Mesodermal cell (in vitro differentiated cells): Measurements from ENCODE around the gene C11orf42.
A peak's percentile ranks its signal among the peaks of the same experiment; 100 is the strongest.
"Not testable (repeated sequence)": the region's sequence is repeated elsewhere in the genome, so short reads cannot be mapped to it uniquely, and the experiment has no call there.

Experiments
- H3K27ac ChIP-seq: 2 replicates; pipeline ENCODE4 v1.7.0; 2013; ENCODE audit warnings: mild to moderate bottlenecking, low read depth, low read length, moderate library complexity; ENCODE audit not compliant: severe bottlenecking
- H3K36me3 ChIP-seq: 2 replicates; pipeline ENCODE4 v1.7.1; 2013; ENCODE audit warnings: mild to moderate bottlenecking, low read length, moderate library complexity; ENCODE audit not compliant: control insufficient read depth, insufficient read depth
- H3K4me1 ChIP-seq: one replicate; pipeline ENCODE4 v1.7.1; 2013; ENCODE audit warnings: mild to moderate bottlenecking, low read length; ENCODE audit not compliant: insufficient read depth, control insufficient read depth, poor library complexity, severe bottlenecking
- H3K4me3 ChIP-seq: 2 replicates; pipeline ENCODE4 v1.7.0; 2013; ENCODE audit warnings: low read length, control low read depth, mild to moderate bottlenecking; ENCODE audit not compliant: insufficient read depth, poor library complexity, severe bottlenecking; ENCODE audit errors: extremely low read depth
- H3K9me3 ChIP-seq: 2 replicates; pipeline ENCODE4 v1.7.1; 2013; ENCODE audit warnings: mild to moderate bottlenecking, low read length, moderate library complexity; ENCODE audit not compliant: control insufficient read depth
- WGBS, 2 experiments: methylation state at CpG; one replicate each; pipeline ENCODE4 v1.1.5; 2013; ENCODE audit warnings: missing lambda C conversion rate in 2 of 2; ENCODE audit not compliant: insufficient coverage in 2 of 2; 5-methylcytosine and 5-hydroxymethylcytosine counted together

Gene C11orf42

DNA sequence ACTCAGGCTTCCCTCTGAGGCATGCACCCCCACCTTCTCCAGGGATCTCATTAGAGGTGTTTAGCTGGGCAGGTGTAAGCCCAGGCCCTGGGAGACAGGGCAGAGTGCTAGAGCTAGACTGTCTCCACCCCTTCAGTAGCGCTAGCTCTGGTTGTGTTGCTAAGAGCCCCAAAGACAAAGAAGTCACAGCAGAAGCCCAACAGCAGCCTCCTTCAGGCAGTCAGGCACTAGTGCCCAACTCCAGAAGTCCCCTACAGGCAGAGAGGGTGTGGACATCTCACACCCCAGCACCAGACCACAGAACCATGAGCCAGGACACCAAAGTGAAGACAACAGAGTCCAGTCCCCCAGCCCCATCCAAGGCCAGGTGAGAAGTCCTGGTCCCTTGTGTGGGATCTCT is 33.5 kb downstream of the C11orf42 start, which contains the start of gene CNGA4:
Gene CNGA4 (plus strand): TSS at position 188 of the 400 bp plus-strand sequence. CDS start 118 bp downstream, at position 306.
- Histone ChIP-seq H3K27ac (no peak within 1 kb of the TSS), H3K9me3 (no peaks in the 10 kb centered on the region), H3K4me3 (no peak within 1 kb of the TSS), H3K4me1 (peaks cover under 1% of the 10 kb centered on the region), H3K36me3 (no peaks in the 10 kb centered on the region)
- WGBS, 2 experiments, result 60% methylated on average over 1 of the region's 1 CpG; no CpG with 5 or more reads in 1 of the 2 experiments

DNA sequence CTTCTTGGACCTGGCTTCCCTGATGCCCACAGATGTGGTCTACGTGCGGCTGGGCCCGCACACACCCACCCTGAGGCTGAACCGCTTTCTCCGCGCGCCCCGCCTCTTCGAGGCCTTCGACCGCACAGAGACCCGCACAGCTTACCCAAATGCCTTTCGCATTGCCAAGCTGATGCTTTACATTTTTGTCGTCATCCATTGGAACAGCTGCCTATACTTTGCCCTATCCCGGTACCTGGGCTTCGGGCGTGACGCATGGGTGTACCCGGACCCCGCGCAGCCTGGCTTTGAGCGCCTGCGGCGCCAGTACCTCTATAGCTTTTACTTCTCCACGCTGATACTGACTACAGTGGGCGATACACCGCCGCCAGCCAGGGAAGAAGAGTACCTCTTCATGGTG is 34.8 kb downstream of the C11orf42 start:
- no peak overlapping the region for H3K27ac ChIP-seq
- H3K9me3 ChIP-seq, result no peaks in the 10 kb centered on the region
- no peaks in the 10 kb centered on the region for H3K36me3 ChIP-seq
- WGBS, 2 experiments, result 94 to 96% methylated on average over 28 of the region's 28 CpGs
- H3K4me3 ChIP-seq, result no peak overlapping the region
- H3K4me1 ChIP-seq, result no peaks in the 10 kb centered on the region

DNA sequence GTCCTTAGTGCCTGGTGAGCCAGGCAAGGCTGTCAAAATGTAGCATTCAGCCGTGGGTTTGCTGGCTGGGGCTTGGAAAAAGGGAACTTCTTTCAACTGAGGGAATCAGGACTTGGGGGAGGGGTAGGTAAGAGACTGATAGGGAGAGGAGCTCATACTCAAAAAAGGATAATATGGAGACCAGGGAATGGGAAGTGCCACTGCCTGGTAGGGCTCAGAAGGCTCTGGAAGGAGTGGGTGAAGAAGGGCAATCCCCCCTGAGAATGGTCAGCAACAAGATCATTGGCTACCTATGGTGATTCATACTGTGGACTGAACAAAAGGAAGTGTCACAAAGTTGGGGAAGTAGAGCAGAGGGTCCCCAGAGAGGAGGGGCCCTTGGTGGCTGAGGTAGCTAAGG is 35.4 kb downstream of the C11orf42 start:
- no peak overlapping the region for H3K27ac ChIP-seq
- 75 to 80% methylated on average over 1 of the region's 1 CpG for WGBS, 2 experiments
- H3K4me1 ChIP-seq, result no peaks in the 10 kb centered on the region
- H3K36me3 ChIP-seq, result no peaks in the 10 kb centered on the region
- no peak overlapping the region for H3K4me3 ChIP-seq
- H3K9me3 ChIP-seq, result no peaks in the 10 kb centered on the region

DNA sequence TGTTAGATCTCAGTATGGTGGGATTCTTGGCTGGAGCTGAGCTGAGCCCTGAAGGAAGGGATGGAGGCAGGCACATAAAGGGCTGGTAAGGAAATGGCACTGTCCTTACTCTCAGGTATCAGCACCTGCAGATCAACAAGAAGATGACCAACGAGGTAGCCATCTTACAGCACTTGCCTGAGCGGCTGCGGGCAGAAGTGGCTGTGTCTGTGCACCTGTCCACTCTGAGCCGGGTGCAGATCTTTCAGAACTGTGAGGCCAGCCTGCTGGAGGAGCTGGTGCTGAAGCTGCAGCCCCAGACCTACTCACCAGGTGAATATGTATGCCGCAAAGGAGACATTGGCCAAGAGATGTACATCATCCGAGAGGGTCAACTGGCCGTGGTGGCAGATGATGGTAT is 36.0 kb downstream of the C11orf42 start:
- H3K27ac ChIP-seq, result no peak overlapping the region
- WGBS, 2 experiments, result 87 to 96% methylated on average over 7 of the region's 7 CpGs
- no peaks in the 10 kb centered on the region for H3K9me3 ChIP-seq
- H3K4me1 ChIP-seq, result no peaks in the 10 kb centered on the region
- no peak overlapping the region for H3K4me3 ChIP-seq
- no peaks in the 10 kb centered on the region for H3K36me3 ChIP-seq

DNA sequence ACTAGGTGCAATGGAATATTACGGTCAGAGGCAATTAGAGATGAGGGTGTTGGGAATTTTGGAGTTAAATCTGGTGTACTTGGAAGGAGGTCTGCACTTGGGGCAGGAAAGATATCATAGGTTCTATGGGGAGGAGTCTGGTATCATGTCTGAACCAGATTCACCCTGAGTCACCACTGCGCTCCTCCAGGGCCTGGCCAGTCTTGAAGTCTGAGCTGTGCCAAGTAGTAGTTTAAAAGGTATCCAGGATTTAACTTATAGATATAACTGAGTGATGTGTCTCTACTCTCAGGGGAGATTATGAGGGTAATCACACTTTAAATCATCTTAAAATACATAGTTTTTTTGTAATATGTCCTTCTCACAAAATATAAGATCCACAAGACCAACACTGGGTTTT is 40.2 kb downstream of the C11orf42 start:
- WGBS, 2 experiments, result 100% methylated on average over 1 of the region's 2 CpGs
- no peaks in the 10 kb centered on the region for H3K4me1 ChIP-seq
- no peak overlapping the region for H3K27ac ChIP-seq

DNA sequence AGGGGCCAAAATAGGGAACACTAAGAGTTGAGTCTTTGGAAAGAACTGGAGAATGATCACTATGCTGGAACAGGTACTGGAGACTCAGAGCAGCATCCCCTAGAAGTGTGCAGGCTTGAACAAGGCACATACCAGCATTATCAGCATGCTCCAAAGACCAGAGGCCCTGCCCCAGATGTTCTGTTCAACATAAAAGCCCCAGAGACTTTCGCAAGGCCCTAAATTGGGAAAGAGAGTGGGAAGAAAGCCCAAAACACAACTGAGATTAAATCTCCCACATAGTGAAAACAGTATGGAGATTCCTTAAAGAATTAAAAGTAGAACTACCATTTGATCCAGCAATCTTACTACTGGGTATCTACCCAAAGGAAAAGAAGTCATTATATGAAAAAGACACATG is 42.9 kb downstream of the C11orf42 start:
- Histone ChIP-seq H3K4me3 (no peak overlapping the region), H3K9me3 (no peaks in the 10 kb centered on the region), H3K4me1 (peaks cover 6% of the 10 kb centered on the region), H3K36me3 (no peaks in the 10 kb centered on the region), H3K27ac (no peak overlapping the region)
- WGBS, 2 experiments, result no CpG with 5 or more reads among the region's 1 CpG

More for the DNA sequence above, 40.2 kb downstream of the C11orf42 start:
- Histone ChIP-seq H3K4me3 (no peak overlapping the region), H3K36me3 (no peaks in the 10 kb centered on the region), H3K9me3 (no peaks in the 10 kb centered on the region)

DNA sequence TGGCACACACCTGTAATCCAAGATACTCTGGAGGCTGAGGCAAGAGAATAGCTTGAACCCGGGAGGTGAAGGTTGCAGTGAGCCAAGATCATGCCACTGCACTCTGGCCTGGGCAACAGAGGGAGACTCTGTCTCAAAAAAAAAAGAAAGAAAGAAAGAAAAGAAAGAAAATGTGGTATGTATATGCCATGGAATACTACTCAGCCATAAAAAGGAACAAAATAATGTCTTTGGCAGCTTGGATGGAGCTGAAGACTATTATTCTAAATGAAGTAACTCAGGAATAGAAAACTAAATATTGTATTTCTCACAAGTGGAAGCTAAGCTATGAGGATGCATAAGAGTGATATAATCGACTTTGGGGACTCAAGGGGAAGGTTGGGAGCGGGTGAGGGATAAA is 43.5 kb downstream of the C11orf42 start:
- WGBS, 2 experiments, result 86 to 90% methylated on average over 1 to 2 of the region's 3 CpGs
- H3K4me3 ChIP-seq, H3K9me3 ChIP-seq, H3K27ac ChIP-seq, H3K36me3 ChIP-seq, H3K4me1 ChIP-seq: not testable (repeated sequence)

DNA sequence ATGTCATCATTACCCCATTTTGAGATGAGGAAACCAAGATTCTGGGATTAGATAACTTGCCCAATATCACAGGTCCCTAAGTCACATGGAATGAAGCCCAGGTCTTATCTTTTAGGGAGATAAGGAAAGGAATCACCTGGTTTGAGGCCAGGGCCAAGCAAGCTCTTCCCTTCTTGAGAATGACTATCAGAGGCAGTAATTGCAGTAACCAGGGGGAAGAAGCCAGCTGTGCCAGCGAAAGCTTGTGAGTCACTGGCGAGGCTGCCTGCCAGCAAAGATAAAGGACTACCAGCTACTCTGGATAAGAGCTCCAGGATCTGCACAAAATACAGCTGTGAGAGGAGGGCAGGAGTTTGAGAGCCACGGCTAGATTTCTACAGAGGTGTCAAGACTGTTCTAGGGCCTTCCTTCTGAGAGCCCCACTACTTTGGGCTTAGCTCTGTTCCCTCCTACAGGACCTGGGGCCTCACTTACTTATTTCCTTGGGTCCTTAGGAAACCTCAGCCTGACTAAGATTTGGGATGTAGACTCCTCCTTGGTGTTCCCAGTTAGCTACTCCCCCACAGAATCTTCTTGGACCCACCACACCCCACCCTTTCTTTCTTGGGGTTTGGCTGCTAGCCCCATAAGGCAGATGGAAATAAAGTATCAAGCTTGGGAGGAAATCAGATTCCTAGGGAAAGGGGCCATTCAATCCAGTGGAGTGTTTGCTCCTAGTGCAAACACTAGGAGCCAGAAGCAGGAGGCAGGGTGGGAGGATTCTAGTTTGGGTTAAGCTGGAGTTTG is 44.6 kb downstream of the C11orf42 start:
- Histone ChIP-seq H3K9me3 (no peaks in the 10 kb centered on the region), H3K4me3 (no peak overlapping the region), H3K27ac (no peak overlapping the region), H3K4me1 (peaks cover 6% of the 10 kb centered on the region), H3K36me3 (no peaks in the 10 kb centered on the region)
- 90% methylated on average over 3 of the region's 3 CpGs for WGBS, 2 experiments

DNA sequence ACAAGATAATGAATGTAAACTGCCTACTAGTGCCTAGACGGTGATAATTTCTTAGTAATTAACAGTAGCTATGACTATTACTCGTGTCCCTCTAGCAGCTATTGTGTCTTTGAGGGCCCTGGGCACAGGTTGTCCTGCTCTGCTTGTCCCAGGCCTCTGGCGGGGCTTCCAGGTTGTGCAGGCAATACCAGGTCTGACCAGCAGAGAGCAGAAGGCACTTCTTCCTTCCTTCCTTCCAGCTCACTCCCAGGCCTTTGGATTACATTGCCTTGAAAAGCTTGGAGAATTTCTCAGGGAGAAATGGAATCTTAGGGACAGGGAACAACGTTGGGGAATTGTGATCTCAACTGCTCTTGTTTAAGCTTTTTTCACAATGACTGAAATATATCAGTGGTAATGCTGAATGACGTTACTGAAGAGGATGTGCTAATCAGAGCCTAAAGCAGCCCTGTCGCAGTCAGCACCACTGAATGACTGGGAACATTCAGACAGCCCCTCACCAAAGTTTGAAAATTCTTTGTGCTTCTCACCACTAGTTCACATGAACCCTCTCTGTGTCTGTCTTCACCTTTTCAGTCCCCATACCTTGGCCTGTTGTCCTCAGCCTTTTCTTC is 45.9 kb downstream of the C11orf42 start:
- H3K27ac ChIP-seq, result peak overlapping the region; percentile 61
- H3K4me1 ChIP-seq, result peaks cover 6% of the 10 kb centered on the region
- H3K36me3 ChIP-seq, result no peaks in the 10 kb centered on the region
- H3K4me3 ChIP-seq, result no peak overlapping the region
- no peaks in the 10 kb centered on the region for H3K9me3 ChIP-seq
- WGBS, 2 experiments, result 56 to 74% methylated on average over 4 to 5 of the region's 6 CpGs

DNA sequence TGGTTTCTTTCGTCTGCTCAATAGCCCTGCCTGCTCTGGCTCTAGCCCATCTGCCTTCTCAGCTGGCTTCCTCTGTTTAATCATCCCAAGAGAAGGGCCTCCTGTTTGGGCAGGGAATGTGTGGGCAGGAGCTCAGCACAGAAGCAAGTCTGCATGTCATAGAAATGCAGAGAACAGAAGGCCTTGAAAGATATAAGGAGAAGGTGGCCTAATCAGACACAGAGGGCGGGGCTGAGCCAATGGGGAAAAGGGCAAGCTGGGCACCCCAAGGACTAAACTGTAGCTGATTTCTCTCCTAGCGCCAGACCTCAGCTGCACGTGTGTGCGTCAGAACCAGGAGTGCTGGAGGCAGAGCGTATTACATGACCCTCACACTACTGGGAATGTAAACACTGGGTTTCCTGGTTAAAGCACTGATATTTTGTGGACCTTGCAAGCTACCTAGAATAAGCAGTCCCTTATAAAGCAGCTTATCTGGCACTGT is 46.7 kb downstream of the C11orf42 start:
- peak overlapping the region; percentile 61 for H3K27ac ChIP-seq
- peaks cover 12% of the 10 kb centered on the region for H3K4me1 ChIP-seq
- 83 to 94% methylated on average over 5 of the region's 6 CpGs for WGBS, 2 experiments
- H3K4me3 ChIP-seq, result no peak overlapping the region
- no peaks in the 10 kb centered on the region for H3K36me3 ChIP-seq
- no peaks in the 10 kb centered on the region for H3K9me3 ChIP-seq

DNA sequence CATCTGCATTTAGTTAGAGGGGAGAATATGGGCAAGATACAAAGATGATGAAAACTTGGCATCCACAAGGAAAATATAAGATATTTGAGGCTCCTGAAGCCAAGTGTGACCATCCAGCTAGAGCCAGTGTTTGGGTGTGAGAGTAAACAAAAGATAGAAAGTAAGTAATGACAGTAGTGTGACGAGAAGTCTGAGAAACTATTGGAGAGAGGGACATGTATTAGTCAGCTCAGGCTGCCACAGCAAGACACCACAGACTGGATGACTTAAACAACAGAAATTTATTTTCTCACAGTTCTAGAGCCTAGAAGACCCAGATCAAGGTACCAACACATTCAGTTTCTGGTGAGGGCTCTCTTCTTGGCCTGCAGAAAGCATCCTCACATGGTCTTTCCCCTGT is 47.8 kb downstream of the C11orf42 start:
- Histone ChIP-seq H3K9me3 (no peaks in the 10 kb centered on the region), H3K36me3 (no peaks in the 10 kb centered on the region), H3K4me3 (no peak overlapping the region), H3K27ac (no peak overlapping the region), H3K4me1 (peaks cover 12% of the 10 kb centered on the region)
- WGBS, 2 experiments, result 100% methylated on average over 1 of the region's 1 CpG; no CpG with 5 or more reads in 1 of the 2 experiments
